KBM-7 (cell line): ENCODE data around the gene SLC19A1.
"Not testable (repeated sequence)": the region's sequence is repeated elsewhere in the genome, so short reads cannot be mapped to it uniquely, and the experiment has no call there.

Experiments
- DNase-seq: peaks from one replicate; pipeline ENCODE4 v3.0.0-alpha.2; 2015
- in situ Hi-C: fragments of 300-500 bp; cut with MboI; formaldehyde crosslinking; loops from 2 replicates; pipeline ENCODE4 v1.14.3; 2020; ENCODE audit warnings: low sequenced_read_pairs, low pct_unique_long_range_greater_than_20kb, mixed read lengths

Gene SLC19A1

DNA sequence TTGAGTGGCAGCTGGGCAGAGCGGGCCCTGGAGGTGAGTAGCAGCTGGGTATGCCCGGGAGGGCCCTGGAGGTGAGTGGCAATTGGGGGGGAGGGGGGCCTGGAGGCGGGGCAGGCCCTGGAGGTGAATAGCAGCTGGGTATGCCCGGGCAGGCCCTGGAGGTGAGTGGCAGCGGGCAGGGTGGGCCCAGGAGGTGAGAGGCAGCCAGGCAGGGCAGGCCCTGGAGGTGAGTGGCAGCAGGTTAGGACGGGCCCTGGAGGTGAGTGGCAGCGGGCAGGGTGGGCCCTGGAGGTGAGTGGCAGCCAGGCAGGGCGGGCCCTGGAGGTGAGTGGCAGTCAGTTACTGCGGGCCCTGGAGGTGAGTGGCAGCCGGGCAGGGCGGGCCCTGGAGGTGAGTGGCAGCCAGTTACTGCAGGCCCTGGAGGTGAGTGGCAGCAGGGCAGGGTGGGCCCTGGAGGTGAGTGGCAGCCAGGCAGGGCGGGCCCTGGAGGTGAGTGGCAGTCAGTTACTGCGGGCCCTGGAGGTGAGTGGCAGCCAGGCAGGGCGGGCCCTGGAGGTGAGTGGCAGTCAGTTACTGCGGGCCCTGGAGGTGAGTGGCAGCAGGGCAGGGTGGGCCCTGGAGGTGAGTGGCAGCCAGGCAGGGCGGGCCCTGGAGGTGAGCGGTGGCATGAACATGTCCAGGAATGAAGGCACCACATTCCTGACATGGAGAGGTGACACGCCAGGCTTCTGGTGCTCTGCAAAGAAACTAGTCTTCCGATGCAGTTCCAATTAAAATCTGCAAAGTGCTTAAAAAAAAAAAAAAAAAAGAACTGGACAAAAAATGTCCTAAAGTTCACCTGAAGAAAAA is 14.9 kb downstream of the SLC19A1 start:
- in situ Hi-C loops: not testable (repeated sequence)

DNA sequence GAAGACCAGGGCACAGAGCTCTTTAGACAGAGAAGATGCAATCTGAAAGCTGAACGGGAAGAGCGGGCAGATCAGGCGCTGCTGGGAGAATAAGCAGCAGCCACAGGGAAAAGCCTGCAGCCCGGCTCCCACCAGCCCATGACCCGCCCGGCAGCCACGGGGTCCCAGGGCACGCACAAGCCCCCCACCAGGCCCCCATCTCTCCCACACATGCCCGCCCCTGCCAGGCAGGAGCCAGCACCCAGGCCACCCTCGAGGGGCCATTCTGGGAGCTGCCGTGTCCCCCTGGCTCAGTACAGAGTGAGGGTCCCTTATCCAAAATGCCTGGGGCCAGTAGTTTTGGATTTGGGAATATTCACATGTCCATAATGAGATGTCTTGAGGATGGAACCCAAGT is 16.3 kb downstream of the SLC19A1 start:
- in situ Hi-C loops: no loop called here
- no peak for DNase-seq

More for the DNA sequence above, 14.9 kb downstream of the SLC19A1 start:
- not testable (repeated sequence) for DNase-seq

DNA sequence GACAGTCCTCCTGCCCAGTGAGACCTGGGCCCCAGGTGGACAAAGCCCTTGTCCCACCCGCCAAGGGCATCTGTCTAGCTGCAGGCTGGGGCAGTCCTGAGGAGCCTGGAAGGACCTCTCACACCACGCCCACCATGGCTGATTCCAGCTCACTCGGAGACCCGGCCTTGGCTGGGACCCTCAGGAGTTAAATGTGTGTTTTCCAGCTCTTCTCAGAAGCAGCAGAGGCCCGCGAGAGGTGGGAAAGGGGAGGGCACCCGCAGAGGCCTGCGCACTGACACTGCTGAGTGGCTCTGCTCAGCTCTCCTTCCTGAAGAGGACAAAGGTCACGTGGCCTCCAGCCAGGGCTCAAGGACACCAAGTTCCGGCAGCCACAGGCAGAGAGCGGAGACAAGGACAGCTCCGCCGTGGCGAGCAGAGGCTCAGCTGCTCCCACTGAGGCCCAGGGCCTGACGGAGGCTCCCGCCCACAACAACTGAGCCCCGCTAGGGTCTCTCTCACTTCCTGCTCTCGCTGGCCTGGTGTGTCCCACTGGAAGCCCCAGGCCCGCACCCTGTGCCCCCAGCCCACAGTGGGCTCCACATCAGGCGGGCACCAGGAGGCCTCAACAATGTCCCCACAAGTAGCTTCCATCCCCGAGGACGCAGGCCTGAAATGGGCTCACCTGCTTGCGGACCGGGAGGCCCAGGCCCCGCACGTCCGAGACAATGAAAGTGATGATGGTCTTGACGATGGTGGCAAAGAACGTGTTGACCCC is 16.9 kb downstream of the SLC19A1 start:
- DNase-seq: no peak
- in situ Hi-C loops: no loop called here

DNA sequence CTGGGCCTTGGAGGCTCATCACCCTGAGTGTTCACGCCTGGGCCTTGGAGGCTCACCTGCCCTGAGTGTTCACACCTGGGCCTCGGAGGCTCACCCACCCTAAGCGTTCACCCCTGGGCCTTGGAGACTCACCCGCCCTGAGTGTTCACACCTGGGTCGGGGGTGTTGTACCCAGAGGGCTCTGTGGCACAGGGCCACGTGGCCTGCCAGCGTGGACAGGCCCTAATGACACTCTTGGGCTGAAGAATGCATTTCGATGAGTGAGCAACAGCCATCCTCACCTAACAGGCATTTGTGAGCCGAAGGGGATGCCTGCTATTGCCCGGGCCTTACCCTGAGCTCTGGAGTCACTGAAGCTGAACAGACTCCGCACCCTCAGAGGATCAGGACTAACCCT is 17.5 kb downstream of the SLC19A1 start:
- in situ Hi-C loops: no loop called here
- DNase-seq: no peak

DNA sequence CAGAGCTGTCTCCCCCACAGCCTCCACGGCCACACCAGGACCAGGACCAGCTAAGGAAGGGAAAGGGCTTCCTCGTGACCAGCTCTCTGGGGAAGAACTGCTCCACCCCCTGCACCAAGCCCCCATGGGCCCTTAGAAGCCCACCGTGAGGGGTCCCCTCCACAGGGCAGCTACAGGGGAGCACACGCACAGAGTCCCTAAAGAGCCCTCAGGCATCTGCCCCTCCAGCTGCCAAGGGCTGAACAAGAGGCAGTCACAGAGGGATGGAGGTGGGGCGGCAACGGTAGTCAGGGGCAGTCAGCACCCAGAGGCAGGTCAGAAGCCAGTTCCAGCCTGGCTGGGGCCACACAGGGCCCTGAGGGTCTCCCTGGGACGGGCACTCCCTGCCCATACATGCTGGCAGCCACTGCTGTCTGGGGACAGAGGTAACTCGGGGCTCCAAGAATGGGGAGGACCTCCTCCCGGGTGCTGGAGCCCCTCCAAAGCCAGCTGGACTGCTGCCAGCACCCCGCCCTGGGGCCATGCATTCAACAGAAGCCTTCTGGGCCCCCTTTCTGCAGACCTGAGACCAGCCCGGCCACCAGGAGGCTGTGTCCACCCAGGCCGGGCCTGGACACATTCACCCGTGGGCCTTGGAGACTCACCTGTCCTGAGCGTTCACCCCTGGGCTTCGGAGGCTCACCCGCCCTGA is 18.7 kb downstream of the SLC19A1 start:
- in situ Hi-C loops: no loop called here
- no peak for DNase-seq

DNA sequence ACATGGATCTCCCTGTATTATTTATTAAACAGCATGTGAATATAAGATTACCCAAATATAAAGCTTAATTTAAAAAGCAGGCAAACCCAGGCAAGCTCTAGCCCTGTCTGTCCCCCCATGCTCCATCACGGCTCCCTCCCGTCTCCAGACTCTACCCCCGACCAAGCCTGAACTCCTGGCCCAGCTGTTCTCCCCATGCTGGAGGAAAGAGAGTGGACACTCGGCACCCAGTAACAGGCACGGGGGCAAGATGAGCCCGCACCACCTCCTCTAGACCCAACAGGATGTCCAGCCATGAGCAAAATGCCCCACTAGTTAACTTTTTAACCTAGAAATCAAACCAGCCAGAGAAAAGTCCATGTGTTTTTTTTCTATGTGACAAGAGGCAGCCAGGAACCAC is 19.3 kb downstream of the SLC19A1 start:
- no peak for DNase-seq
- in situ Hi-C loops: no loop called here

DNA sequence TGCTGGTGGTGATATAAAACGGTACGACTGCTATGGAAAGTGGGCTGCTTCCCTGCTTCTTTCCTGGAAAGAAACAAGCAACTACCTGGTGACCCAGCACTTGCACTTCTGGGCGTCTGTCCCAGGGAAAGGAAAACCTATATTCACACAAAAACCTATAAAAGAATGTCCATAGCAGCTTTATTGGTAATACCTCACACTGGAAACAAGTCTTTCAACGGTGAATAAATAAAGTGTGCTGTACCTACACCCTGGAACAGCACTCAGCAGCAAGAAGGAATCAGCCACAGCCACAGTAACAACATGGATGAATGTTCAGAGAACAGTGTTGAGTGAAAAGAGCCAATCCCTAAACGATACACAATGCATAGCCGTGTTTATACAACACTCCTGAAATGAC is 19.9 kb downstream of the SLC19A1 start:
- in situ Hi-C loops: no loop called here
- DNase-seq: no peak

DNA sequence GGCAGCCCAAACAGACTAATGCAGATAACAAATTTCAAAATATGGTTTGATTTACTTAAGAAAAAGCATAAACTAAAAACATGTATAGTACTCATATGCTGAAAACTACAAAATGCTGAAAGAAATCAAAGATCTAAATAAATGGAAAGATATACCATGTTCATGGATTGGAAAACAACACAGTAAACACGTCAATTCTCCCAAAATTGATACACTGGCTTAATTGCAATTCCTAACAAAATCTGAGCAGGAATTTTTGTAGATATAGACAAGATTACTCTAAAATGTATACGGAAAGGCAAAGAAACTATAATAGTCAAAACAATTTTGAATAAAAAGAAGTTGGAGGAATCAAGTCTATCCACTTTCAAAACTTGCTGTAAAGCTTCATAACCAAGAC is 21.0 kb downstream of the SLC19A1 start:
- DNase-seq: no peak
- in situ Hi-C loops: no loop called here

DNA sequence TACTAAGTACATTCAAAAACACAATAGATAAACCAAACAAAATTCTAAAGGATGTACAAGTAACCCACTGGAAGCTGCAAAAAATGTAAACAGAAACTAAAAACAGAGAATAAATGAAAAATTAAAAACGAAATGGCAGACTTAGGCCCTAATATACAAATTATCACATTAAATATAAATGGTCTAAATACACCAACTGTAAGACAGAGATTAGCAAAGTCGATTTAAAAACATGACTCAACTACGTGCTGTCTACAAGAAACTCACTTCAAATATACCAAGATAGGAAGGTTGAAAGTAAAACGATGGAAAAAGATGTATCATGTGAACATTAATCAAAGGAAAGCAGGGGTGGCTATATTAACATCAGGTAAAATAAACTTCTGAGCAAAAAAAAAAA is 23.1 kb downstream of the SLC19A1 start:
- no peak for DNase-seq
- in situ Hi-C loops: no loop called here

DNA sequence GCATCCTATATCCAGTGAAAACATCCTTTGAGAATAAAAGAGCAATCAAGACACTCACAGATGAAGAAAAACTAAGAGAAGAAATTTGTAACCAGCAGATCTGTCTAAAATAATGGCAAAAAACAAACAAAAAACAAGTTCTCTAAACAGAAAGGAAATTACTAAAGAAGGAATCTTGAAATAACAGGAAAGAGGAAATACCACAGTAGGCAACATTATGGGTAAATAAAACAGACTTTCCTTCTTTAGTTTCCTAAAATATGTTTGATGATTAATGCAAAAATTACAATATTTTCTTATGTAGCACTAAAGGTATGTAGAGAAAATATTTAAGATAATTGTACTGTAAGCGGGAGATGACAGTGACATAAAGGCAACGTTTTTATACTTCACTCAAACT is 23.5 kb downstream of the SLC19A1 start:
- DNase-seq: no peak
- in situ Hi-C loops: no loop called here

DNA sequence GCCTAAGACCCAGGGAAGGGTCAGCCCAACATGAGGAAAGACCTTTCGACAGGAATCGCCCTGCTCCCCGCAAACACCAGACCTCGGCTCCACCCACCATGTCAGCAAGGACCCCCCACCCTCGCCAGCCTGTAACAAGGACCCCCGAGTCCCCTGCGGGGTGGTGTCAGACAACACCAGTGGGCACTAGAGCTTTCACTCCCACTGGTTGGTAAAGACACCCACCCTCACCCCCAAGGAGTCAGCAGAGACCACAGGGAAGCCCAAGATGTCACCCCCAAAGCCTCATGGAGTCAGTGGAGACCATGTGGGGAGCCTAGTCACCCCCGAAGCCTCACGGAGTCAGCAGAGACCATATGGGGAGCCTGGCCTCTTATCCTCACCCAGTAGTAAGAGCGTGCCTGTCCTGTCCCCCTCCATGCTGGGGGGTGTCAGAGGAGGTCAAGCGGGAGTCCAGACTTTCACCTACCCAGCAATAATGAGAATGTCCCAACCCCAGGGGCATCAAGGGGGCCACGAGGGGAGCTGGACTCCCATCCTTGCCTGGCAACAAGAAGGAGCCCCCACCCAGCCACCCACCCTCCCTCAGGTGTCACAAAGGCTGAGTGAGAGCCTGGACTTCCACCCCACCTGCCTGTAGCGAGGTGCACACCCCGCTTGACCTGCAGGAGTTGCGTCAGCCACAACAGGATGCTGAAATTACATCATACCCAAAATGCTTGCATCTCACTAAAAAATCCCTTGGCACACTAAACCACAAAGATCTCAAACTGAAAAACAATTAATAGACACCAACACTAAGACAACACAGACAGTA is 24.8 kb downstream of the SLC19A1 start:
- in situ Hi-C loops: no loop called here
- no peak for DNase-seq

DNA sequence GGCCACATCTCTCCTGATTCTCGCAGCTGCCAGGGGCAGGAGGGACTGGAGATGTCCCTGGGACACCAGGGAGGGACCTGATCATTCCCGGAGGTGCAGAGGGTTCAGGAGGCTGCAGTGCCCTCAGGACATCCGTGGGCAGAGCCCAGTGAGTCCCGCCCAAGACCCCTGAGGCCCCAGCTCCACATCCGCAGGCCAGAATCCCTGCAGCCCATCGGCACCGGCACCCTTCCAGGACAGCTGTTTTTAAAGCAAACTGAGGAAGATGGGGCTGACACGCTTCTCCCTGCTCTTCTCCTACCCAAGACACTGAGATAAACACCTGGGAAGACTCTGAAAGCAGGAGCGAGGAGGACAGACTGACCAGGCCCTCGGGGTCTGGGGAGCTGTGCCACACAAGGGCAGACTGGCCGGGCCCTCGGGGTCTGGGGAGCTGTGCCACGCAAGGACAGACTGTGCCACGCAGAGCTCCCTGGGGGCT is 25.5 kb downstream of the SLC19A1 start:
- no peak for DNase-seq
- in situ Hi-C loops: no loop called here

DNA sequence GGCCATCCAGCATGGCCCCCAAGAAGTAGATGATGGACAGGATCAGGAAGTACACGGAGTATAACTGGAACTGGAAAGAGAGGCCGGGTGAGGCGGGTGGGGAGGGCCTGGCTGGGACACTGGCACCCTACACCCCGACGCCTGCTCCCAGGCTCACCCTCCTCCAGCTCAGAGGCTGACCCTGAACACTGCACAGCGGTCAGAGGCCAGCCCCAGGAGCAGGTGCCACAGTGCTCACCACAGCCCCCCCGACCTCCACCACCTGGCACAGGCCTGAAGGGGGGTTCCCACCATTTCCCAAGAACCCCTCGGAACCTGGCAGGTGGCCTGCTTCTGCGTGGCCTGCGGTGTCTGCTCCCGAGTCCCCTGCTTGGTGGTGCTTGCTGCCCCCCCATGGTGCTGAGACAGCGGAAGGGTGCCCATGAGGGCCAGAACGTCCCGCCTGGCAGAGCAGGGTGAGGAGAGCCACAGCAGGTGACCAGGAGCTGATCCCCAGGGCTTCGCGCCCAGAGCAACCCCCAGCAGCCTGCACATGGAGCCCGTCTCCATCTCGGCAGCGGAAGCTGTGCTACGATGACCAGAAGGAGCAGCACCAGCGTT is 26.1 kb downstream of the SLC19A1 start:
- in situ Hi-C loops: no loop called here
- no peak for DNase-seq

DNA sequence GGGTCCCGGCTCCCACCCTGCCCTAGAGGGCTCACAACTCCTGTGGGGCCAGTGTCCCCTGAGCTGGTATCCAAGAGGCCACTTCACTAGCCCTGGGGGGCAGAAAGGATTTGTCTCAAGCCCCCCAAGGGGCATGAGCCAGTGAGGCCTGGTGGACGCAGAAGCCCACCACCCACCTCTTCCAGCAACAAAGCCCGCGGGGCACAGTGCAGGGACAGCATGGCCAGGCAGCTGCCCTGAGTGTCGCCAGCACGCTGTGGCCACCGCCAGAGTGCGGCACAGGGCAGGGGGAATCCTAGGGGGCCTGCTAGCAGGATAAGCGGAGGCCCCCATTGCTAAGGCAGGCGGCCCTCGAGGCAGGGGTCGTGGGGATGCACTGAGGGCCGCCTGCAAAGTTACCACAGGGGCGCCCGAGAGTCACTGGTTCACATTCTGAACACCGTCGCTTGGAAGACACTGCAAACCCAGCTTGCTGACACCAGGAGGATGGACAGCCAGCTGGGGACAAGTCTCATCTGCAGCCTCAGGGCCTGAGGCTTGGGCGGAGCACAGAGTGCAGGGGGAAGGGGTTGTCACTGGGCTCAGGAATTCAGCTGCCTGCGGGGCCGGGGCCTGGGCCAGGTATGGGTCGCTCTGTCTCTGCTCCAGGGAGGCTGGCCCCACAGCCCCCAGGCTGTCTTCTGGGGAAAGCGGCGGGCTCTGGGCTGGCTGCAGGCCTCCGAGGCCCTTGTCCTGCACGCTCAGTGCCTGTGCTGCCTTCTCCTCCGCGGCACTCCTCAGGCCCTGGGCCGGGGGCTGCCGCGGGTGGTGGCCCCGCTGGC is 26.8 kb downstream of the SLC19A1 start:
- no peak for DNase-seq
- in situ Hi-C loops: no loop called here

DNA sequence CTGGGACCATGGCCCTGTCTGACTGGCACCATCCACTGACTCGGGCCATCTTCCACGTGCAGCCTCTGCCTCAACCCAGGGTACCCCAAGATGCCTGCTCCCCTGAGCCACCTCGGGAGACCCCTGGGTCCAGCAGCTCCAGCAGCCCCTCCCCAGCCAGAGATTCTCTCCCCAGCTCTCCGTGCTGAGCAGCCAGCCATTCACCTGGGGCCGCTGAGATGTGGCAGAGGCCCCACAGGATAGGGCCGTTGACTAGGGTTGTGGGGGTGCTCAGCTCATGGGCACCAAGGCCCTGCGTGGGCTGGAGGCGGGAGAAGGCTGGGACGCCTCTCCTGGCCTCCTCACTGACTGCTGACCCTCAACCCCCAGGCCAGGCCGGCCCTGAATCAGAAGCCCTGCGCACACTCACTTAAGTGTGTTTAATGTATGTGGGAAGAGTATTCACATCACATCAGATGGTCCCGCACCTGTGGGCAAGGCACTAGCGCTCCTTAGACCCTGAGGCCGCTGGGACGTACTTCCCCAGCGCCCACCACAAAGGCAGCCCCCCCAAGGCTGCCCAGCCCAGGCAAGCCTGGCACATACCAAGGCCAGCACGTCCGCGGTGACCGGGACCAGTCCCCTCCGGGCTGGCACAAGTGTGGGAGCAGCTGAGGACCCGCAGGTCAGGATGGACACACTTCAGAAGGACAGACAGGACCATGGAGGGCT is 27.8 kb downstream of the SLC19A1 start:
- in situ Hi-C loops: no loop called here
- DNase-seq: no peak

DNA sequence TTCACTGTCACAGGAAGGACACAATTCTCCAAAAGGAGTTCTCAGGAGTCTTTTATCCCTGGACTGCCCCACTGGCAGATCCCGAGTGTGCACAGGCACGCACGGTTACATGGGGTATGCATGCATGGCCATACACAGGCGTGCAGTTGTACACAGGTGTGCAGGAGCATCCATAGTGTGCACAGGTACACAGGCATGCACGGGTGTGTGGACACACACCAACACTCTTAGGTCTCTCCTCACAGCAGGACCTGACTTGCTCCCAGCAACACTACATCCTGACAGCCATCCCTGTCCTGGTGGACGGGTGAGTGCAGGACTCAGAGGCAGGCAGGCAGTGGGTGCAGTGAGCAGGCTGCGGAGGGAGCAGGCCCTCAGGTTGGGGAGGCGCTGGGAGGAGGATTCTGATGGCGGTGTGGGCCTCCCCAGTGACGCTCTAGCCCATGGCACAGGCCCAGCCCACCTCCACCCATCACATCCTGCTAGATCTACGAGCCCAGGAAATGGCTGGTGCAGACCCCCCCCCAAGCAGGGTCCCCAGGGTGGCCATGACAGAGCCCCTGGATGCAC is 28.4 kb downstream of the SLC19A1 start:
- DNase-seq: no peak
- in situ Hi-C loops: no loop called here
